DMS53 (cell line): ENCODE measurements around the gene RAB28.
A peak's percentile ranks its signal among the peaks of the same experiment; 100 is the strongest.

ENCODE experiments used
- DNase-seq: peaks from one replicate; lab custom pipeline; 2025; lab: John Stamatoyannopoulos, UW

Gene RAB28

GRCh38 chr4:13368217-13368616 is 115.9 kb downstream of the RAB28 start:
- DNase-seq: peak; percentile 26

GRCh38 chr4:13367691-13368090 is 116.4 kb downstream of the RAB28 start:
- DNase-seq: peak; percentile 58

- DNase-seq: peak; percentile 96
Observed at GRCh38 chr4:13367244-13367643, 116.9 kb downstream of the RAB28 start.

GRCh38 chr4:13365195-13365594 is 118.9 kb downstream of the RAB28 start:
- DNase-seq: no peak

- DNase-seq: no peak
Observed at GRCh38 chr4:13364653-13365052, 119.5 kb downstream of the RAB28 start.

- no peak for DNase-seq
Observed at GRCh38 chr4:13364172-13364571, 120.0 kb downstream of the RAB28 start.

- DNase-seq: no peak
Observed at GRCh38 chr4:13359809-13360208, 124.3 kb downstream of the RAB28 start.

- no peak for DNase-seq
Observed at GRCh38 chr4:13355111-13355880, 128.8 kb downstream of the RAB28 start.

GRCh38 chr4:13349096-13349495 is 135.0 kb downstream of the RAB28 start:
- DNase-seq: no peak

- no peak for DNase-seq
Observed at GRCh38 chr4:13348216-13348615, 135.9 kb downstream of the RAB28 start.

- no peak for DNase-seq
Observed at GRCh38 chr4:13347517-13348125, 136.5 kb downstream of the RAB28 start.

- peak; percentile 25 for DNase-seq
Observed at GRCh38 chr4:13344216-13344615, 139.9 kb downstream of the RAB28 start.

- no peak for DNase-seq
Observed at GRCh38 chr4:13340672-13341071, 143.5 kb downstream of the RAB28 start.

GRCh38 chr4:13331827-13332226 is 152.3 kb downstream of the RAB28 start:
- DNase-seq: peak; percentile 45

GRCh38 chr4:13329963-13330362 is 154.2 kb downstream of the RAB28 start:
- peak; percentile 90 for DNase-seq

GRCh38 chr4:13329340-13329850 is 154.7 kb downstream of the RAB28 start:
- DNase-seq: peak; percentile 90

- no peak for DNase-seq
Observed at GRCh38 chr4:13328591-13328990, 155.5 kb downstream of the RAB28 start.

- no peak for DNase-seq
Observed at GRCh38 chr4:13327991-13328390, 156.1 kb downstream of the RAB28 start.

GRCh38 chr4:13325744-13326143 is 158.4 kb downstream of the RAB28 start:
- DNase-seq: no peak

- DNase-seq: no peak
Observed at GRCh38 chr4:13323921-13324320, 160.2 kb downstream of the RAB28 start.

- DNase-seq: no peak
Observed at GRCh38 chr4:13322681-13323101, 161.4 kb downstream of the RAB28 start.
